Activated CD4-positive, alpha-beta T cell treated with anti-CD3 and anti-CD28 coated beads, Interleukin-2, amount 50 U/mL, for 24 hours (primary cell): Measurements from ENCODE around the gene LEFTY1.

Experiments
- DNase-seq, 2 donors: peaks; one replicate each; pipeline ENCODE4 v3.0.0-alpha.2; 2020; ENCODE audit warnings: low read depth in 1 of 2, low spot score in 1 of 2

The LEFTY1 gene

DNA sequence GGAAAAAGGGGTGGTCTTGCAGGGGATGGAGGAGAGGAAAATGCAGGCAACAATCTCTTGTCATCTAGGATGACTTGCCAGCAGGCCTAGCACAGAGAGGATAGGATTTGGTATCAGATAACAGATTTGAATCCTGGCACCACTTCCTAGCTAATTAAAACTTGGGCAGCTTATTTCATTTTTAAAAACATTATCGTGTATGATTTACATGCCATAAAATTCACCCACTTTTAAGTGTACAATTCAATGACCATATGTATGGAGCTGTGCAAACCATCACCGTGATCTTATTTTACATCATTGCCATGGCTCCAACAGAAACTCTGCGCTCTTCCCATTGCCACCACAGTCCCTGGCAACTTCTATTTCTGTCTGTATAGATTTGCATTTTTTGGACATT is 28.2 kb upstream of the LEFTY1 start:
- DNase-seq = no peak

DNA sequence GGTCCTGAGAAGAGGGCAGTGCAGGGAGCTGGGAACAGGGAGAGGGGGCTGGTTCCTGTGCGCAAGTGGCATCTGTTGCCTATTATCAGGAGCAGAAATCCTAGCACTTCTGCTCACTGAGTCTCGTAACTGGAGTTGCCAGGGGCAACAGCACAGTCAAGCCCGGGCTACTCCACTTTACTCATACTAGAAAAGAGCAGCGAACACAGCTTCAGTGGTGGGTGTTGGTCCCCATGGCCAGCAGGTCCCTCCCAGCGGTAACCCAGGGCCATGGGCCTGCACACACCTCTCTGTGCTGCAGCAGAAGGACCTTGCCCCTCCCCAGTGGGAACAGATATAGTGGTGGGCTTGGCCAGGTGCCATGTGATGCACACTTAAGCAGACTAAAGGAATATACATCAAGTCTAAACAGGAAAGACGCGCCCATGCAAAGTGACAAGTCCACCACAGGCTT is 26.6 kb upstream of the LEFTY1 start:
- DNase-seq = no peak

DNA sequence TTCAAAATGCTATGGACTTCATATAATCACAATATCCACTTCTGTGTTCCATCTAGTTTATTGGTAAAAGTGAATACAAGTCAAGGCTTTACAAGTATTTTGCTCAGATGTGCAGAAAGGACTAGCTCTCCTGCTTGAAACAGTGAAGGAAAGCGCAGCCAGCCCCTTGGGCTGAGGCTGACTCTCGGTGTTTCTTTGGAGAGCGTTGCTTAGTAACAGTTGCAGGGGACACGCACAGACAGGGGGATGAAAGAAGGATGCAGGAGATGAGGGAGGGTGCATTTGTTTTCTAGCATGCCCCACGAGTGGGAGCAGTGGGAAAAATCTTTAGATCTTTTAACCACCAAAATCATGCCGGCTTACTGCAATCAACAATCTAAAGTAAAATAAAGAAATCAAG is 26.0 kb upstream of the LEFTY1 start:
- no peak for DNase-seq

DNA sequence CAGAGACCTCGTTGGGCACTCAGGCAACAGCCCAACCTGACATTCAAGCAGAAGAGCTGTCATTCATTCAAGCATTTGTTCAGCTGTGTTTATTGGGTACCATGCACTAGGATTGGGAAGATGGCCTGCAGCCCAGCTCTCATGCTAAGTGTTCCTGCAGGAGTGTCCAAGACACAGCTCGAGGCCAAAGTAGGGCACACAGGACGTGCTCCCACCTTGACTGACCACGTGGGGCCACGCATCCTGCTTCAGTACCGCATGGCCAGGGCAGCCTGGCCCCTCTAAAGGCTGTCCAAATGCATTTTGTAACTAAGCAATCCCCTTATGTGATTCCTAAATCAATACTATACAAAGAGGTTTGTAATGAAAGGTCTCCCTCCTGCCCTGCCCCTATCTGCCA is 25.4 kb upstream of the LEFTY1 start:
- DNase-seq = no peak

DNA sequence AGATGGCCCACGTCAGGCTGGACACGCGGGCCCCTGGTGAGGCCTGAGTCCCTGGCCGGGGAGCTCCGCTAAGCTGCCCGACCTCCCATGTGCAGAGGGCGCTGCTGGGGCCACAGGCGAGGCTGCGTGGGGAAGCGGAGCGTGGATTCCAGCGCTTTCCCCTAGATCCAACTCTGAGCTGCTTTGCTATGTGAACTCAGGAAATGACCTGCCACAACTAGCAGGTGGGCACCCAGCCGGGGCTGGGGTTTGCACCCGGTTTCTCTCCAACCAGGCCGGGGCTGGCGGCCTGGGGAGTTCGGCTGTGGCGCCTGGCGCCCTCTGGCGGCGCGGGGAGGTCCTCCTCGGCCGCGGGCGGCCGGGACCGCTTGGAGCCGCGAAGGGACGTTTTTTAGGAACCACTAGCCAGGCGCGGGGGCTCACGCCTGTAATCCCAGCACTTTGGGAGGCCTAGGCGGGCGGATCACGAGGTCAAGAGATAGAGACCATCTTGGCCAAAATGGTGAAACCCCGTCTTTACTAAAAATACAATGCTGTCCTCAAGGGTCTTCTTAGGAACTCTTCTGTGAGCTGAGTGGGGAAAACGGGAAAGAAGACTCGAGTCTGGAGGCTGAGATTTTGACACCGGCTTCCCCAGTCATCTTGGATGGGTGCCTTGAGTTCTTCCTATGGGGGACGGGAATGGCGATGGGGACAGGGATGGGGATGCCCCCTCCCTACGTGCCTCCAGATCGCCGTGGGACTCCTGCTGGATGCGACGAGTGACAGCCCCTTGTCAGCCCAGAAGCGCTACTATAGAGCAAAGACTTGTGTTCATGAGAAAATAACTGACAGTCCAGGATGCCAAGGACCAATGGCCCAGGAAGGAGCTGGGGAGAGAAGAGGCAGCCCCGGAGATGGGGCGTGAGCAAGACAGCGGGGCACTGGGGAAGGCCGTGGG is 22.5 kb upstream of the LEFTY1 start:
- peak; percentile 46 to 62 for DNase-seq

DNA sequence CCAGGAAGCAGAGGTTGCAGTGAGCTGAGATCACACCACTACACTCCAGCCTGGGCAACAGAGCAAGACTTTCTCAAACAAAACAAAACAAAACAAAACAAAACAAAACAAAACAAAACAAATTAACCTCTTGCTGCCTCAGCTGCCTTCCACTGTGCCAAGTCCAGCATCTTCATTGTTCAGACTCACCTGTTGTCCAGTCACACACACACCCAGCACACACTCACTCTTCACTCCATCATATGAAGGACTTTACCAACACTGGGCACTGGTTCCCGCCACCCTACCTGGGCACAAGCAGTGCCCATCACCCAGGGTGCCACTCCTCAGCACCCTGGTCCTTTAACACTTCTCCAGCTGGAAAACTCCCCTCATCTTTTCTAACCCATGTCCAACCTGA is 20.5 kb upstream of the LEFTY1 start:
- no peak for DNase-seq

DNA sequence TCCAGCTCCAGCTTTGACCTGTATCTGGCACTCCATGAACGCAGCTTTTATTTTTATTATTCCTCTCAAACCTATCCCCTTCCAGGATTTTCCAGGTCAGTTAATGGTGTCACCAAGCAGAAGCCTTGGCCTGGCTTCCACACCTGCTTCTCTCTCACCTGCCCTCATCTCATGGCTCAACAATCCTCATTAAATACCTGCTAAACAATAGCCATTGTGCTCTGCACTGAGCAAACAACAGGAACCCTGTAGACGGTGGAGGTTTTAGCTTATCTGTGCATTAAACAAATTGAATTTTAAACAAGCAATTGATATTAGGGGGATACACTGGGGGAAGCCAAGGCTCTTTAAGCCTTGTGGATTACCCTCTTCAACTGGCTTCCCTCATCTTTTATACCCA is 19.8 kb upstream of the LEFTY1 start:
- no peak for DNase-seq

DNA sequence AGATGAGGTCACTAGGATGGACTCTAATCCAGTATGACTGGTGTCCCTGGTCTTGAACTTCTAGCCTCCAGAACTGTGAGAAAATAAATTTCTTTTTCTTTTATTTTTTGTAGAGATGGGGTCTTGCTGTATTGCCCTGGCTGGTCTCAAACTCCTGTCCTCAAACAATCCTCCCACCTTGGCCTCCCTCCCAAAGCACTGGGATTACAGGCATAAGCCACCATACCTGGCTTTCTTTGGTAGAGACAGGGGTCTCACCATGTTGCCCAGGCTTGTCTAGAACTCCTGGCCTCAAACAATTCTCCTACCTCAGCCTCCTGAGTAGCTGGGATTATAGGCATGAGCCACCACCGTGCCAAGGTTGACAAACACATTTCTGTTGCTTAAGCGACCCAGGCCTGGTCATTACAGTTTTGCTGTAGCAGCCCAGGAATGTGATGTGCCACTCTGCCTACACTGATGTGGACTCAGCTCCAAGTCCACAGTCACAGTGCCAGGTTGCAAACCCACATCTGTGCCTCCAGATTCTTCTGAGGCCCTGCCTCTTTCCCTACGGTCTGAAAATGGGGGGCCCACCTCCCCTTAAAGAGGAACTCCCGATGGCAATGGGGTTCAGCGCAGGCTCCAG is 19.2 kb upstream of the LEFTY1 start:
- no peak for DNase-seq

DNA sequence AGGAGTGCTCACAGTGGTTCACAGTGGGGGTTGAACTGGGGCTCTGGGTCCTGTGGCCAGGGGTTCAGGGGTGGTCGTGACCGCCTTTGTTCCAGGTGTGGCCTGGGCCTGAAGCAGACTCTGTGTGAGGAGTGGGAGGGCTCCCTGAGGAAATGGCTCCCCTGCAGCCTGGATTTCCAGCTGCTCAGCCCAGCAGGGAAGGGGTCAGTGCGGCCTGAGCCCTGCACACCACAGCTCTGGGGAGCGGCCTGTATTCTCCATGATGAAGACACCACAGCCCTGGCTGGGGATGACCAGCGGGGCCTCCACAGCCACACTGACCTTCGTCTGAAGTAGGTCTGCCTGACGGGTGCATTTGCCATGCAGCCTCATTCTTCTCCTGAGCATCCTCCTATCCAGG is 18.4 kb upstream of the LEFTY1 start:
- DNase-seq = no peak

DNA sequence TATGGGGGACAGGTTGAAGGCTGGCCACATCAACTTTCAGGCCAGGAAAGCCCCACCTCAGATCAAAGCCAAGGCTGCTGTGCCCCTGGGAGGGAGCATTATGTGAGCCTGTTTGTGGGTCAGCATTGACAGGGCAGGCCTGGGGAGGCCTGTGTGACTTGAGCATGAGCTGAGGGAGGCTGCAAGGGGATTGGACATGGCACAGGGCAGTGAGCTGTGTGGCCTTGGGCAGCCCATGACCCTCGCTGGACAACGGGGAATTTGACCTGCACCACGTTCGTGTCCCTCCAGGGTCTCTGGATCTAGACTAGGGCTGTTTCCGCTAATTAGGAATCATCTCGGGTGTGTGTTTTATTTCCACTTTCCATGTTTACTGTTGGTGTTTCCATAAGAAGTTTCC is 17.5 kb upstream of the LEFTY1 start:
- DNase-seq = no peak

DNA sequence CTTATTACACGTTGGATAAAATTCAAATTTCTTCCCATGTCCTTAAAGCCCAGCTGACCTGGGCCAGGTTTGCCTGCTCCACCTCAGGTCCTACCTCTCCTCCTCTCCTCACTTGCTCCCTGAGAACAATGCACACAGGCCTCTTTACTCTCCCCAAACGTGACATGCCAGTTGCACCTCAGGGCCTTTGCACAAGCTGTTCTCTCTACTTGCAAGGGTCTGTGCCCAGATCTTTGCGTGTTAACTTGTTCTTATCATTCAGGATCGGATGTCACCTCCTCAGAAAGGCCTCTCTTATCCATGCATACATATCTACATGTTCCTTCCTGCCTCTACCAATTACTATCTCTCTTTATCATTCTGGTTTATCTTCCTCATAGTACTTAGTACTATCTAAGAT is 14.7 kb upstream of the LEFTY1 start:
- no peak for DNase-seq

DNA sequence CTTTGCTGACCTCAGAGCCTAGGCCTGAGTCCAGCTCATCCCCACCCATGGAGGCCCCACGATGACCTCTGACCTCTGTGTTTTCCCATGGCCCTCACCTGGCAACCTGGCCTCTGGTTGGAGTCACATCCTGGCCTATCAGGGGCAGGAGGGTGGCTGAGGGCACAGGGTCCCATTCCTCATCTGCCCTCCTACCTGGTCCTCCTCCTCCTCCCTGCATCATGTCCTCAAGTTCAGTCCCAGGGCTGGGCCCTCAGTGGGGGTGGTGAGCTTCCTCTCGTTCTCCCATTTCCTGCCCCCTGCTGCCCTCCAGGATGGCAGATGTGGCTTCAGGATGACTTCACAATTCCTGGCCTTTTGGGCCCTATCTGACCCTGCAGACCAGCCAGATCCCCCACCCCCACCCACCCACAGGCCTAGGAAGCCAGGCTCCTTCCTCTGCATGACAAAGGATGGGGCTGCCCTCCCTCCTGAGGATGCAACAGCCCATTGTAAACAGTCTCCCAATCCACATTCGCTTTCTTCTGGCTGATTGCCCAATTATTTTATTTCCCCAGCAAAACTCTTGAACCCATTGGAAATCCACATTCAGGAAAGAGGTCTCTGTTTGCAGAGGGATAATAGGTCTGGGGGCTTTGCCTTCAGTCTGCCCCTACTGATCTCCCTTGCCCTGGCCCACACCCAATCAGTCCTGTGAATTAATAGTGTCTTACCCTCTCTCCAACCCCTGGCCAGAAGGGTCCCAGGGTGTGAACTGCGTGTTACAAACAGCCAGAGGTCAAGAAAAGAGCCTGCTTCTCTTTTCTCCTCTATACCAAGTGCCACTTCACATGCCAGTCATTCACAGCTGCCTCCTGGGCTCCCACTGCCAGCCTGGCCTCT is 10.3 kb upstream of the LEFTY1 start:
- DNase-seq = no peak

DNA sequence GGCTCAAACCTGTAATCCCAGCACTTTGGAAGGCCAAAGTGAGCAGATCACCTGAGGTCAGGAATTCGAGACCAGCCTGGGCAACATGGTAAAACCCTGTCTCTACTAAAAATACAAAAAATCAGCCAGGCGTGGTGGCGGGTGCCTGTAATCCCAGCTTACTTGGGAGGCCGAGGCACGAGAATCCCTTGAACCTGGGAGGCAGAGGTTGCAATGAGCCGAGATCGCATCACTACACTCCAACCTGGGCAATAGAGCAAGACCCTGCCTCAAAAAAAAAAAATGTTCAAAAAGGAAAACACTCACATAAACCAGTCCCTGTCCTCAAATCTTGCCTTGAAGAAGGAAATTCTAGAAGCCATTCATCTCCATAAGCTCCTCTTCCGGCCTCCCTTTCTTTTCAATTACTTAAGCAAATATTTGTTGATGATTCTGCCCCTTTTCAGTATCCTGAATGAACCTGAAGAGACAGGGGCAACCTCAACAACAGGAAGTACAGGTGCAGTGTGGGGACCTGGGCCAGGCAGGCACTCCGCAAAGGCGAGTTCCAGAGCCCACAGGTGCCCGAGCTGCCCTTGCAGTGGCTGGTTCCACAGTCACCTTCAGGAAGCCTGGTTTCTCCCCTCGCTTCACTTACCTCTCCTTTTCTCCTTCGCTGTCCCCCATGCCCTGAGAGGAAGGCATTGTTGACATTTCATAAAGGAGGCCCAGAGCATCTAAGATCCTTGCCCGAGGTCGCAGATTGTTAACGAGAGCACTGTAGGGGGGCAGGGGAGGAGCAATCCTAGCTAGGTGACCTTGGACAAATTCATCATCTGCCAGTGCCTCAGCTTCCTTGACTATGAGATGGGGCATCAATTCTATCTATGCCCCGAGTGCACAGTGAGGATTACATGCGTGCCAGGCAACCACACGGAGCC is 8.9 kb upstream of the LEFTY1 start:
- DNase-seq = no peak

DNA sequence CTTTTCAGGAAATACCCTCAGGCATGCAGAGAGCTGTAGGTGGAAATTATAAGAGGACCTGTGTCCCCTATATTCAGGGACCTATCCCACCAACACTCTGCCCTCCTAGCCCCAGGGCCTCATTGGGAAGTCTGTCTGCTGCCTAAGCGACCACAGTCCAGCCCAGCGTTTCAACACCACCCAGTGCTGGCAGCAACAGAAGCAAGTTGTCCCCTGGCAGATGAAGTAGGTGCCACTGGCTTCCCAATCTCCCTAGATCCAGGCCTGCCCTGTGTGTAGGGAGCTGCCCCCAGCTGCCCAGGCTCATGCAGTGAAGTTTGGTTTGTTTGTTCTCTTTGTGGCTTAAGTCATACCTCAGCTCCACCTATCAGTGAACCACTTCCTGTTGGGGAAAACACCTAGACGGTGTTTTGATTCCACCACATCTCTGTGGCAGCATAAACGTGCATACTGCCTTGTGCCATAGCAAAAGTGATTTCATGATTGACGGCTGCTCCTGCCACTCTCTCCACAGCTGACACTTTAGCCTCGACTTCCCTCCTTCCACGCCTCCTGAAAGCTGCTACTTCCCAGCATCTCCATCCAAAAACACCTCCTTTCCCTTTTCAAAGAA is 8.1 kb upstream of the LEFTY1 start:
- DNase-seq = peak in 1 of 2 donors; percentile 68

DNA sequence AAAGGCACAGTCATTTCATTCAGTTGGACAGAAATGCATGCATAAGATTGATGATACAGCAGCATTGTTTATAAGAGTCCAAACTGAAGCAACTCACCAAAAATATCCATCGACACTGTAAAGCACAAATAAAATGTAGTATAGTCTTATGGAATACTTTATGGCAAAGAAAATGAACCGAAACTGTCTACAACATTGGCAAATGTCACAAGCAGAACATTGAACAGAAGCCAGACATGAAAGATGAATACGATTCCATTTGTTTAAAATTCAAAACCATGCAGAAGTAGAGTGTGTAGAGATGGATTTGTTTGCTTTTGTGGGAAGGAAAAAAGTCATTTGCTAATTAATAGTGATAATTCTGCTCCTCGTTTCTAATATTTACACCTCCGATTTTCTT is 7.5 kb upstream of the LEFTY1 start:
- DNase-seq = no peak

DNA sequence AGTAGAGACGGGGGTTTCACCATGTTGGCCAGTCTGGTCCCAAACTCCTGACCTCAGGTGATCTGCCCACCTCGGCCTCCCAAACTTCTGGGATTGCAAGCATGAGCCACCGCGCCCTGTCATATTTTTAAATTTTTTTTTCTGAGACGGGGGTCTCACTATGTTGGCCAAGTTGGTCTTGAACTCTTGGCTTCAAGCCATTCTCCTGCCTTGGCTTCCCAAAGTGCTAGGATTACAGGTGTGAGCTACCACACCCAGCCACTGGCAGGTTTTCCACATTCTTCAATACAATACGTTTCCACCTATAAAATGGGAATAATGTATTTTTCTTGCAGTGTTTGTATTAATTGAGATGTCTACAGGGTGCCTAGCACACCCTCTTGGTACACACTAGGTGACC is 3.4 kb upstream of the LEFTY1 start:
- no peak for DNase-seq

DNA sequence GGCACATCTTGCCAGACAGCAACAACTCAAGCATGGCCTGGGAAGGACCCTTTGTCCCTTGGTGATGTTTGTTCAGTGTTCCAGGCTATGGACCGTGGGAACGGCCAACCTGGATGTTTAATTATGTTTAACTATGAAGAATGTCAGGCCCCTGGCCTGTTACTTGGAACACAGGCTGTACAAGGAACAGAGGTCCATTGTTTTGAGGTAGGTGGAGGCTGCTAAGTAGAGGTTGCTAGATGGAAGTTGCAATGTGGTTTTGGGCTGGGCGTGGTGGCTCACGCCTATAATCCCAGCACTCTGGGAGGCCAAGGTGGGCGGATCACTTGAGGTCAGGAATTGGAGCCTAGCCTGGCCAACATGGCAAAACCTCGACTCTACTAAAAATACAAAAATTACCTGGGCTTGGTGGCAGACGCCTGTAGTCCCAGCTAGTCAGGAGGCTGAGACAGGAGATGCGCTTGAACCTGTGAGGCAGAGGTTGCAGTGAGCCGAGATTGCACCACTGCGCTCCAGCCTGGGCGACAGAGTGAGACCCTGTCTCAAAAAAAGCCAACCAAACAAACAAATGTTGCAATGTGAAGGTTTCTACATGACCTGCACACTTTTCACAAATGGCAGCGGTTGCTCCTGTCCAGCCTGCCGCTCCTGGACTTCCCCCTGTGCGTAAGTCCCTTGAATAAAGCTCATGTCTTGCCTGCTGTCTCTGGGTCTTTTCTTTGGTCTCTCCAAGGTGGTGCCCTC is 2.5 kb upstream of the LEFTY1 start:
- no peak for DNase-seq

DNA sequence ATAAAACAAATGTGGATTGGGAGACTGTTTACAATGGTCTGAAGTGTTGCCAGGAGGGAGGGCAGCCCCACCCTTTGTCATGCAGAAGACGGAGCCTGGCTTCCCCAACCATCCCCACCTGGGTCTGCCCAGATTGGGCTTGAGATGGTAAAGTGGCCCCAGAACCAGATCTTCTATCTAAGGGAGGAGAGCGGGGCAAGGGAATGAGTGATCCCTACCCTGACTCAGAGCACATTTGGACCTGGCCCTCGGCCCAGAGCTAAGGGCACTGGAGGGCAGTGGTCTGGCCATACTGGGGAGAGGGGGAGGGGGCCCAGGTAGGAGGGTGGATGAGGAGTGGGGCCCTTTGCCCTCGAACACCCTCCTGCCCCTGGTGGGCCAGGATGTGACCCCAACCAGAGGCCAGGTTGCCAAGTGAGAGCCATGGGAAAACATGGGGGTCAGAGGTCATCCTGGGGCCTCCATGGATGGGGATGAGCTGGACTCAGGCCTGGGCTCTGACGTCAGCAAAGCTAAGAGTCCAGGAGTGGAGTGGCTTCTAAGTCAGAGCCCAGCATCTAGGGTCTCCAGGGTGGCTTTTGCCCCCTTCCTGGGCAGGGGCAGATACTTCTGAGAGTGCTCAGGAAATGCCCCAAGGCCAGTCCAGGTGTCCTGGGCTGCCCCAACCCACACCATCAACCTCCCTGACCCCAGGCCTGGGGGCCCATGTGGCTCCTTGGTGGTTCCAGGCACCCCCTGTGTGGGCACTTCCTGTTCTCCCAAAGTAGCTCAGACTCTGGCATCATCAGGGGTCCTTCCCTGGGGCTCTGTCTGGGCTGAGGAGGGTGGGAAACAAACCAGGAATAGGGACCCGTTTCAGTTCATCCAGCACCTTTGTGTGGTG is 1.6 kb upstream of the LEFTY1 start:
- DNase-seq = no peak
